ENCODE measurements around the gene UBA5.
"Not testable (repeated sequence)": the region's sequence is repeated elsewhere in the genome, so short reads cannot be mapped to it uniquely, and the experiment has no call there.

UBA5 gene

GRCh38 chr3:132660052-132660810 lies at the start of gene UBA5:
Gene UBA5, plus strand, starts transcription at chr3:132660329. Its CDS starts 209 bp downstream, at chr3:132660538.
- TF ChIP-seq, protein P1, sequence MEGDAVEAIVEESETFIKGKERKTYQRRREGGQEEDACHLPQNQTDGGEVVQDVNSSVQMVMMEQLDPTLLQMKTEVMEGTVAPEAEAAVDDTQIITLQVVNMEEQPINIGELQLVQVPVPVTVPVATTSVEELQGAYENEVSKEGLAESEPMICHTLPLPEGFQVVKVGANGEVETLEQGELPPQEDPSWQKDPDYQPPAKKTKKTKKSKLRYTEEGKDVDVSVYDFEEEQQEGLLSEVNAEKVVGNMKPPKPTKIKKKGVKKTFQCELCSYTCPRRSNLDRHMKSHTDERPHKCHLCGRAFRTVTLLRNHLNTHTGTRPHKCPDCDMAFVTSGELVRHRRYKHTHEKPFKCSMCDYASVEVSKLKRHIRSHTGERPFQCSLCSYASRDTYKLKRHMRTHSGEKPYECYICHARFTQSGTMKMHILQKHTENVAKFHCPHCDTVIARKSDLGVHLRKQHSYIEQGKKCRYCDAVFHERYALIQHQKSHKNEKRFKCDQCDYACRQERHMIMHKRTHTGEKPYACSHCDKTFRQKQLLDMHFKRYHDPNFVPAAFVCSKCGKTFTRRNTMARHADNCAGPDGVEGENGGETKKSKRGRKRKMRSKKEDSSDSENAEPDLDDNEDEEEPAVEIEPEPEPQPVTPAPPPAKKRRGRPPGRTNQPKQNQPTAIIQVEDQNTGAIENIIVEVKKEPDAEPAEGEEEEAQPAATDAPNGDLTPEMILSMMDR (IDR thresholded peaks at IDR 0.05; ENCODE audit: low read depth, low read length, missing control alignments) = no peak
- H3K4me3 ChIP-seq (ENCODE audit: low read depth, low read length) = peak within 1 kb of the TSS; percentile 68
- in situ Hi-C loops (cut with HindIII; ENCODE audit: low sequenced_read_pairs) = no loop called here
- no peak for DNase-seq (ENCODE audit: low read depth)

DNA sequence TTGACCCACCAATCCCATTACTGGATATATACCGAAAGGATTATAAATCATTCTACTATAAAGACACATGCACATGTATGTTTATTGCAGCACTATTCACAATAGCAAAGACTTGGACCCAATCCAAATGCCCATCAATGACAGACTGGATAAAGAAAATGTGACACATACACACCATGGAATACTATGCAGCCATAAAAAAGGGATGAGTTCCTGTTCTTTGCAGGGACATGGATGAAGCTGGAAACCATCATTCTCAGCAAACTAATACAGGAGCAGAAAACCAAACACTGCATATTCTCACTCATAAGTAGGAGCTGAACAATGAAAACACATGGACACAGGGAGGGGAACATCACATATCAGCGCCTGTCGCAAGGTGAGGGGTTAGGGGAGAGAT lies 44.8 kb upstream of the UBA5 start:
- in situ Hi-C loops (cut with HindIII; ENCODE audit: low sequenced_read_pairs); DNase-seq (ENCODE audit: low read depth); H3K4me3 ChIP-seq (ENCODE audit: low read depth, low read length): not testable (repeated sequence)

GRCh38 chr3:132615881-132616280 lies 44.2 kb upstream of the UBA5 start:
- H3K4me3 ChIP-seq (ENCODE audit: low read depth, low read length) = no peak overlapping the region
- no peak for DNase-seq (ENCODE audit: low read depth)
- TF ChIP-seq, protein P1 (IDR thresholded peaks at IDR 0.05; ENCODE audit: low read depth, low read length, missing control alignments) = no peak
- in situ Hi-C loops (cut with HindIII; ENCODE audit: low sequenced_read_pairs) = no loop called here

DNA sequence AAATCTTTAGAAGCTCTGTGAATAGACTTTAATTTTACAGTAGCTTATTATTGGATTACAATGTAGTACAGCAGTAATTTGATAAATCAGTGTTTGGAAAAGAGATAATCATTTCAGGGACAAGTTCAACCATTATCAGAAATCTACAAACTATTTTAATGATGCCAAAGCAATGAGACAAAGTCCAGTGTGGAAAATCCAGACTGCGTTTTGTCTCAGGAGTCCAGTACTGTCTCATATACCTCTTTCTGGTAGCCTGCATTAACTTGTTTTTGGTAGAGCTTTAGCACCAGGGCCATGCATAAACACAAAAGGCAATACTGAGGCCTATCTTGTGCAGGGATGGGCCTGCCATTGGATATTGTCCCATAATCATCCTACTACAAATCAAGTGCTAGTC lies 43.3 kb upstream of the UBA5 start:
- TF ChIP-seq, protein P1 (IDR thresholded peaks at IDR 0.05; ENCODE audit: low read depth, low read length, missing control alignments) = no peak
- H3K4me3 ChIP-seq (ENCODE audit: low read depth, low read length) = no peak overlapping the region
- no peak for DNase-seq (ENCODE audit: low read depth)
- in situ Hi-C loops (cut with HindIII; ENCODE audit: low sequenced_read_pairs) = no loop called here

GRCh38 chr3:132622148-132622547 lies 38.0 kb upstream of the UBA5 start:
- in situ Hi-C loops (cut with HindIII; ENCODE audit: low sequenced_read_pairs) = no loop called here
- DNase-seq (ENCODE audit: low read depth) = no peak
- TF ChIP-seq, protein P1 (IDR thresholded peaks at IDR 0.05; ENCODE audit: low read depth, low read length, missing control alignments) = no peak

GRCh38 chr3:132622761-132623160 lies 37.4 kb upstream of the UBA5 start:
- in situ Hi-C loops (cut with HindIII; ENCODE audit: low sequenced_read_pairs) = no loop called here
- H3K4me3 ChIP-seq (ENCODE audit: low read depth, low read length) = no peak overlapping the region
- no peak for DNase-seq (ENCODE audit: low read depth)
- TF ChIP-seq, protein P1 (IDR thresholded peaks at IDR 0.05; ENCODE audit: low read depth, low read length, missing control alignments) = no peak

More at GRCh38 chr3:132622148-132622547, 38.0 kb upstream of the UBA5 start:
- H3K4me3 ChIP-seq (ENCODE audit: low read depth, low read length) = no peak overlapping the region

DNA sequence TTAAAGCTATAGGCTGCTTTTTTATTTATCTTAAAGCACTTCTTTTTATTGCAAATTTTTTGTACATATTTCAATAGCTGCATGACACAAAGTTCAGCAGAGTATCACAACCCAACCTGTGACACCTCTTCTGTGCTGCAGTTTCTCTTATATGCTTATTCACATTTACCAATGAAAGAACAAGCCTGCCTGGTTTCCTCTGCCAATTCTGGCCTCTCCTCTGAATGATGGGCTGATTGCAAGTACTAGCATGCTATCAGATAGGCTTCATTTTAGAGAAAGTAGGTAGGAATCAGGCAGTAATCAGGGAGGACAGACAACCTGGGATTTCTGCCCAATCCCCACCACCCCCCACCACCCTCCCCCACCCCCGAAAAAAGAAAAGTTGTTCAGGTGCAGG lies 36.5 kb upstream of the UBA5 start:
- in situ Hi-C loops (cut with HindIII; ENCODE audit: low sequenced_read_pairs) = no loop called here
- no peak for DNase-seq (ENCODE audit: low read depth)
- H3K4me3 ChIP-seq (ENCODE audit: low read depth, low read length) = no peak overlapping the region
- TF ChIP-seq, protein P1 (IDR thresholded peaks at IDR 0.05; ENCODE audit: low read depth, low read length, missing control alignments) = no peak
